Measurements from ENCODE around the gene PTPN12.

The PTPN12 gene

DNA sequence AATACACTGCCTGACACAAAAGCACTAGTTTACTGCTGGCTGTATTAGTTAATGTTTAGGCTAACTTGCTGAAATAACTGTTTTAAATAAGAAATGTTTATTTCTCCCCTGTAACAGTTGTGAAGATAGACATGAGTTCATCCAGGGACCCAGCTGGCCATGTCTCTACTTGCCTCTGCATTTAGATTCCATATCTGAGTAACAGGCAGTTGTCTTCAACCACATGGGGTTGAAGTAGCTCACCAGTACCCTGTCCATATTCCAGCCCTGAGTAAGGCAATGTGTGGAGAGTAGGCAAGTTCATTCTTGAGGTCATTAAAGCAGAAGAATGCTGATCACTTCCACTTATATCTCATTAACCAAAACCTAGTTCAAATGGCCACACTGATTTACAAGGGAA, 128.1 kb downstream of the PTPN12 start:
- no peak for DNase-seq

DNA sequence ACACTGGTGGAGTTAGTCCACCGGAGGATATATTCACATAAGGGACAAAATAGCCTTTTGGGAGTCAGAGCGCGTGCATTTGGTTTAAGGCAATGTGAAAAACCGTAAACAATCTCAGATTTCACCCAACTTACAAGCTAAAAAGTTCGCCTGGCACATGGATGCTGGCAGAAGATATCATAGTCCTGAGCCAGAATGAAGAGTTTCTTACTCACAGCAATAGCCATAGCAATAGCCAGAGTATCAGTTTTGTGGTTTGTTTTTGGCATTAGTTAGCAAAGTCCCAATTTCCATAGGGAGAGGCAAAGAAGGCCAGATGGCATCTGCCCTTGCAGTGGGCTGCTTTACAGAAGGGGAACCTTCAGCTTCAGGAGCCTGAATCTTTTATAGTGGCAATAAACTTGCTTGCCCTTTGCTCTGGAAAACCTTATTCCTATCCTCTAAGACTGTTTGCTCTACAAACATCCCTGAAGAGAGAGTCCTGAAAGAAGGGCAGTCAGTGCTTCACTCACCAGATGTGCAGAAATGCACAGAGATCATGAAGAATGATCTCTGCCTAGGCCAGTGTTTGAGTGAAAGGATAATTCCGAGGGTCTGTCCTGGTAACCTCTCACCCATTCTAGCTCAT, 130.5 kb downstream of the PTPN12 start:
- no peak for DNase-seq

DNA sequence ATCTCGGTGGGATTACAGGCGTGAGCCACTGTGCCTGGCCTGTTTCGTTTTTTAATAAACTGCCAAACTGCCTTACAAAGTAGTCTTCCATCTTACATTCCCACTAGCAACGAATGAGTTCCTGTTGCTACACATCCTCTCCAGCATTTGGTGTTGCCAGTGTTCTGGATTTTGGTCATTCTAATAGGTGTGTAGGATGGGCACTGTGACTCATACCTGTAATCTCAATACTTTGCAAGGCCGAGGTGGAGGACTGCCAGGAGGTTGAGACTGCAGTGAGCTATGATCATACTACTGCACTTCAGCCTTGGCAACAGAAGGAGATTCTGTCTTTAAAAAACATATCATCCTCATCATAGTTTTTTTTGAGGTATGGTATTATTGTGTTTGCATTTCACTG, 137.8 kb downstream of the PTPN12 start:
- peak in 1 of 5 experiments; percentile 20 for DNase-seq

DNA sequence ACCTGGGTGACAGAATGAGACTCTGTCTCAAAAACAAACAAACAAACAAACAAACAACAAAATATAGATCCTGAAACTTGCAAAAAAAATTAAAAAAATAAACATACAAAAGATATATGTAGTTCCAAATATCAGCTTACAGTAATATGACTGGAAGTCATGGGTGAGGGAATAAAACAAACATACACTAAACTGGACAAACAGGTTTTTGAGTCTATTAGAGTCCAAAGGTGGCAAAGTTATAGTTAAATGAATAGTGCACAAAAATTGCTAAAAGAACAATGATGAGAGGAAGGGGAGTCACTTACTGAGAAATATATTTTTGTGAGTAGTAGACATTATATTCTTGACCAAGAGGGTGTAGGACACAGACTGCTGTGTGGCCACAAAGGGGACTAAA, 142.5 kb downstream of the PTPN12 start:
- DNase-seq: no peak

DNA sequence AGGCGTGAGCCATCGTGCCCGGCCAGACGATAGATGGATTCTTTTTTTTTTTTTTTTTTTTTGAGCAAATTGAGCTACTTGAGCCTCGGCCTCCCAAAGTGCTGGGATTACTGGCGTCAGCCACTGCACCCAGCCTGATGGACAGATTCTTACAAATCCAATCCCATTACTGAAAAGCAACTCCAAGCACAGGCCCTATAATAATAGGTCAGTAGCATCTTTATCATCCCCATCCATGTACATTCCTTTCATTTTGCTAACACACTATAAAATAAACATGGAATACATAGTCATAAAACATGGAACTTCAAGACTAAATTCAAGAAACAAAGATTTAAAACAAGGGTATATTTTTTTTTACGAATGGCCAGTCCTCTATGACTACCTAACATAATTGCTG, 143.2 kb downstream of the PTPN12 start:
- DNase-seq: no peak

DNA sequence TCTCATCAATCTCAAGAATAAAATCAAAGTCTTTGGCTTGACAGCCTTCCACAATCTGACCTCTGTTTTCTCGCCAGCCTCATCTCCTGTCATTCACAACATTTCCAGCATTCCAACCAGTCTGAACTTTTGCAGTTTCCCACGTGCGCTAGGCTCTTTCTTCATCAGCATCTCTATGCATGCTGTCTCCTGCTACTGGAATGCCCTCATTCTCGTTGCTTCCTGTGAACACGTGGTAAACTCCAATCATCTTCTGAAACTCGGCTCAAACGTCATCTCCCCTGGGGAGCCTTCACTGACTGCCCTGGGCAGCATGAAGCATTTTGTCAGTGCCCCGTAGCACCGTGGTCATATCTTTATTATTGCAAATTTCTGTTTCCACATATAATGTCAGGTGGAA, 146.9 kb downstream of the PTPN12 start:
- no peak for DNase-seq

DNA sequence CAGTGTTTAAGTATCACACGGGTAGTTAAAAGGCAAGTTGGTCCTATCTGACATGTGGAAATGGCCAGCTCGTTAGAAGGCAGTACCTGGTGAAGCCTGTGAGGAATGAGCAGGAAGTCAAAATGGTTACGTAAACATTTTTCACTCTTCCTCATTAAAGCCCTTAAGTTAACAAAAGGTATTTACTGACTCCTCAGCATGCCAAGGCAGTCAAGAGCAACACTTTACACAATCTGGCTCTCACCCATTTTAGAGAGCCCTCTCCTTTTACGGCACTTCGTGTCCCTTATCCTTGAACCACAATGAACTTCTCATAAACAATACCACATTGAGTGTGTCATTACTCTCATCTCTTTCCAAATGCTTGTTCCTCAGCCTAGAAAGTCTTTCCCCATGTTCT, 148.1 kb downstream of the PTPN12 start:
- DNase-seq: no peak

DNA sequence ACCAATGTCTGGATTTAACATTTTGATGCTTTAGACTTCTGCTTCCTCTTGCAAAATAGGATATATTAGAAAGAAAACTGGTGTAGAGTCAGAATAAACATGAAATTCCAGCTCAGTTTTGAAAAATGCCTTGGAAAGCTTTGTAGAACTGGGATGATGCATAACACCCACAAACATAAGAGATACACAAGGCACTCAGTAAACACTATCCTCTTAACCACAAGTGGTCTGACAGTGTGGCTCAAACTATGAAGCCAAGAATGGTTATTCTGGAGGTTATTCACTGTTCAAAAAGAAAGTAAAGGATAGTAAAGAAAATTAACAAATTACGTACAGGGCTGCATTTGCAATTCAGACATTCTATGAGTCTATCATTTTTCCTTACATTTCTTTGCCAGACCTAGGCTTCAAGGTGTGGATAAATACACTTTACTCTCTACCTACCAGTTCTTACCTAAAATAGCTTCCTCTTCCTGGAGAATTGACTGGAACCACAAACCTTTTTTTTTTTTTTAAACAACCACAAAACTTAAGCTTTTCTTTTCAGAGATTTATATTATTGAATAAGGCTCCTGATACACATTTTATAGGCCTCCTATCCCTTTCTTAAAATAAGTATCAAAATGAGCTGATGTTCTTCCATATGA, 150.1 kb downstream of the PTPN12 start:
- DNase-seq: peak in 1 of 5 experiments; percentile 7

DNA sequence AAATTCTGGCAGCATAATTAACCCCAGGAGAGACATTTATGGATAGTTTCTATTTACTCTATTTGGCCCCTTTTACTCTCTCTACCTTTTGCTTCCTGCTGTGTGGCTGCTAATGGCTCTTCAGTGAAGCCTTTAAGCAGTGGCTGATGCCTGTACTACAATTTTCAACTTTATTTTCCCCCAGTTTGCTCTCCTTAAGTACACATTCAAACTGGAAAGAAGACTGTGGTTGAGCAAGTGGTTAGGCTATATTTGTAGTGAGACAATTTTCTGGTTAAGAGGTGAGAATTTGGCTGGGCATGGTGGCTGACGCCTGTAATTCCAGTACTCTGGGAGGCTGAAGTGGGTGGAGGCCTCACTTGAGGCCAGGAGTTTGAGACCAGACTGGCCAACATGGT, 150.7 kb downstream of the PTPN12 start:
- DNase-seq: peak in 1 of 5 experiments; percentile 58

Data from T-helper 2 cell (primary cell).